PC-9 (cell line): Measurements from ENCODE around the gene BICDL2. TPM values are rescaled to one million over a fixed set of nuclear protein-coding genes. Genes with fewer than 3 reads are reported as not detected.
"Not testable (repeated sequence)": the region's sequence is repeated elsewhere in the genome, so short reads cannot be mapped to it uniquely, and the experiment has no call there.

Experiments
- BruUV-seq: library from RNA; stranded (reverse); fragments of 400-500 nt; replicated peaks from 2 replicates; lab custom pipeline; 2021; lab: Mats Ljungman, UMichigan
- CTCF ChIA-PET: fragments of 300-600 bp; sonication (Branson Sonifier 250); formaldehyde crosslinking; loops from one replicate; lab custom pipeline; 2022; ENCODE audit warnings: antibody characterized with exemption; lab: Charles Lee
- POLR2A ChIA-PET: fragments of 300-600 bp; sonication (Branson Sonifier 250); formaldehyde crosslinking; loops from one replicate; lab custom pipeline; 2022; ENCODE audit warnings: antibody characterized with exemption; ENCODE audit not compliant: unreplicated experiment; lab: Charles Lee
- DNase-seq, 2 experiments: peaks; one replicate each; pipeline versions ENCODE4 v3.0.0 to v3.0.0-alpha.2; 2015 to 2022; ENCODE audit warnings: mixed read lengths in 1 of 2
- H2AFZ ChIP-seq: fragments of 200-600 bp; sonication (generic); 2 replicates; pipeline ENCODE4 v1.8.1; 2017; ENCODE audit warnings: antibody characterized with exemption
- H3F3A ChIP-seq: fragments of 200-600 bp; sonication (generic); 2 replicates; pipeline ENCODE4 v1.8.1; 2017; ENCODE audit warnings: antibody characterized with exemption, mild to moderate bottlenecking, low read depth; ENCODE audit not compliant: insufficient read depth
- H3K27ac ChIP-seq: fragments of 200-600 bp; sonication (generic); 2 replicates; pipeline ENCODE4 v1.6.1; 2016; ENCODE audit warnings: mixed run types
- H3K27me3 ChIP-seq: fragments of 200-600 bp; sonication (generic); 2 replicates; pipeline ENCODE4 v1.6.1; 2016; ENCODE audit warnings: low read depth, mixed run types; ENCODE audit not compliant: insufficient read depth
- H3K36me3 ChIP-seq: fragments of 200-600 bp; sonication (generic); 2 replicates; pipeline ENCODE4 v1.6.1; 2016; ENCODE audit warnings: low read depth, mixed run types
- H3K4me1 ChIP-seq: fragments of 200-600 bp; sonication (generic); replicated peaks from 2 replicates; pipeline ENCODE4 v1.6.1; 2016; ENCODE audit warnings: mixed run types; ENCODE audit not compliant: insufficient read depth
- H3K4me2 ChIP-seq: fragments of 200-600 bp; sonication (generic); 2 replicates; pipeline ENCODE4 v1.6.1; 2017; ENCODE audit warnings: mixed run types
- H3K4me3 ChIP-seq: fragments of 200-600 bp; sonication (generic); 2 replicates; pipeline ENCODE4 v1.6.1; 2016; ENCODE audit warnings: mixed run types
- H3K79me2 ChIP-seq: fragments of 200-600 bp; sonication (generic); 2 replicates; pipeline ENCODE4 v1.6.1; 2017; ENCODE audit warnings: low read depth, mixed run types
- H3K9me2 ChIP-seq: fragments of 200-600 bp; sonication (generic); 2 replicates; pipeline ENCODE4 v1.8.1; 2017; ENCODE audit warnings: mild to moderate bottlenecking; ENCODE audit not compliant: insufficient read depth
- H3K9me3 ChIP-seq: fragments of 200-600 bp; sonication (generic); 2 replicates; pipeline ENCODE4 v1.8.1; 2016; ENCODE audit warnings: low read depth; ENCODE audit not compliant: insufficient read depth
- H4K20me1 ChIP-seq: fragments of 200-600 bp; sonication (generic); 2 replicates; pipeline ENCODE4 v1.8.1; 2017; ENCODE audit not compliant: insufficient read depth
- EZH2 ChIP-seq: fragments of 200-600 bp; sonication (generic); IDR thresholded peaks from 2 replicates; pipeline ENCODE4 v1.8.0; 2017; ENCODE audit warnings: antibody characterized with exemption, low read depth
- intact Hi-C: fragments of 100-400 bp; cut with micrococcal nuclease; formaldehyde crosslinking; loops from one replicate; pipeline ENCODE4 v1.10.0; 2022; ENCODE audit not compliant: unreplicated experiment
- total RNA-seq: library from RNA; stranded (reverse); gene quantifications from 2 replicates; pipeline ENCODE4 v1.2.3, GENCODE V29; 2021
- TF ChIP-seq, protein P1 (sequence below): fragments of 200-600 bp; sonication (generic); conservative IDR thresholded peaks from 2 replicates; pipeline ENCODE4 v1.6.1; 2017; ENCODE audit warnings: mixed run types, antibody characterized with exemption, mild to moderate bottlenecking, moderate library complexity

Gene BICDL2
- total RNA-seq, 1 experiment from 2014 or later: 57.9 TPM

DNA sequence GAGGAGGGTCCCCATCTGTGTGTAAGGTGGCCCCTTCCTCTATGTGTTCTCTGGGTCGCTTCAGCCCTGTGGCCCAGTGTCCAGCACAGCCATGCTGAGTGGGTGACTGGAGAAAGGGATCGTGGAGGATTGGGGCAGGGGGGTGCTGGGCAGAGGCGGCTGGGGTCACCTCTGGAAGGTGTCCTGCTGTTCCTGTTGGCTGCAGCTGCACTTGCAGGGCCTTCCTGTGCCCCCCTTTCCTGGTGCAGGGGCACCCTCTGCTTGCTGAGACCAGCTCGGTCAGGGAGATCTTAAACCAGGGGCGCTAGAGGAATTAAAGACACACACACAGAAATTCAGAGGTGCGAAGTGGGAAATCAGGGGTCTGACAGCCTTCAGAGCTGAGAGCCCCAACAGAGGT, 39.8 kb upstream of the BICDL2 start:
- no peaks in the 10 kb centered on the region for H3K9me3 ChIP-seq
- no TSS peak for BruUV-seq
- H3K9me2 ChIP-seq: no peaks in the 10 kb centered on the region
- intact Hi-C loops: no loop called here
- CTCF ChIA-PET: interaction anchor here (0.6 kb wide), 1 partner anchor 124 kb away, joined by 6 read pairs; no protein-coding TSS in a partner anchor
- peaks cover 24% of the 10 kb centered on the region for H3K27me3 ChIP-seq
- POLR2A ChIA-PET: no interaction called here
- H2AFZ ChIP-seq: no peak overlapping the region
- H4K20me1 ChIP-seq: no peaks in the 10 kb centered on the region
- 0 out of 2 replicates have a peak, but pooled peaks cover 6% of the 10 kb centered on the region for H3F3A ChIP-seq
- no peak for DNase-seq
- H3K79me2 ChIP-seq: no peaks in the 10 kb centered on the region
- TF ChIP-seq EZH2: no peak
- TF ChIP-seq, protein P1, sequence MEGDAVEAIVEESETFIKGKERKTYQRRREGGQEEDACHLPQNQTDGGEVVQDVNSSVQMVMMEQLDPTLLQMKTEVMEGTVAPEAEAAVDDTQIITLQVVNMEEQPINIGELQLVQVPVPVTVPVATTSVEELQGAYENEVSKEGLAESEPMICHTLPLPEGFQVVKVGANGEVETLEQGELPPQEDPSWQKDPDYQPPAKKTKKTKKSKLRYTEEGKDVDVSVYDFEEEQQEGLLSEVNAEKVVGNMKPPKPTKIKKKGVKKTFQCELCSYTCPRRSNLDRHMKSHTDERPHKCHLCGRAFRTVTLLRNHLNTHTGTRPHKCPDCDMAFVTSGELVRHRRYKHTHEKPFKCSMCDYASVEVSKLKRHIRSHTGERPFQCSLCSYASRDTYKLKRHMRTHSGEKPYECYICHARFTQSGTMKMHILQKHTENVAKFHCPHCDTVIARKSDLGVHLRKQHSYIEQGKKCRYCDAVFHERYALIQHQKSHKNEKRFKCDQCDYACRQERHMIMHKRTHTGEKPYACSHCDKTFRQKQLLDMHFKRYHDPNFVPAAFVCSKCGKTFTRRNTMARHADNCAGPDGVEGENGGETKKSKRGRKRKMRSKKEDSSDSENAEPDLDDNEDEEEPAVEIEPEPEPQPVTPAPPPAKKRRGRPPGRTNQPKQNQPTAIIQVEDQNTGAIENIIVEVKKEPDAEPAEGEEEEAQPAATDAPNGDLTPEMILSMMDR: no peak
- peaks cover 15% of the 10 kb centered on the region for H3K4me1 ChIP-seq
- H3K27ac ChIP-seq: no peak overlapping the region
- H3K4me2 ChIP-seq: no peak overlapping the region
- no peak overlapping the region for H3K4me3 ChIP-seq
- H3K36me3 ChIP-seq: no peaks in the 10 kb centered on the region

DNA sequence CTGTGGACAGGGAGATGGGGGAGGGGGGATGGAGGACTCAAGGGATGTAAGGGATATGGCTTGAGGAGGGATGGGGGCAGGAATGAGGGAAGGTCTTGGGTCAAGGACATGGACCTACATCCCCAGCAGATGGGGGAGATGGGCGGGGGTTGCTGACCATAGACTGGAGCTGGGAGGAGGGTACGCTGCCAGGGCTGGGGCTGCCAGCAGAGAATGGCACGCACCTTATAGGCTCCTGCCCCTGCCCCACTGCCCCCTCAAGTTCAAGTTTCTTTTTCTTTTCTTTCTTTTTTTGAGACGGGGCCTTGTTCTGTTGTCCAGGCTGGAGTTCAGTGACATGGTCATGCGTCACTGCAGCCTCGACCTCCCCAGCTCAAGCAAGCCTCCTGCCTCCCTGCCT, 39.2 kb upstream of the BICDL2 start:
- DNase-seq, H3K9me2 ChIP-seq, H3K36me3 ChIP-seq, H3K4me2 ChIP-seq, H4K20me1 ChIP-seq, H2AFZ ChIP-seq, H3K79me2 ChIP-seq, H3K4me3 ChIP-seq, H3F3A ChIP-seq, H3K9me3 ChIP-seq, POLR2A ChIA-PET, BruUV-seq, intact Hi-C loops, H3K27ac ChIP-seq: not testable (repeated sequence)
- peaks cover 15% of the 10 kb centered on the region for H3K4me1 ChIP-seq
- H3K27me3 ChIP-seq: peaks cover 19% of the 10 kb centered on the region
- CTCF ChIA-PET: interaction anchor here (0.6 kb wide), 1 partner anchor 123 kb away, joined by 6 read pairs; no protein-coding TSS in a partner anchor

DNA sequence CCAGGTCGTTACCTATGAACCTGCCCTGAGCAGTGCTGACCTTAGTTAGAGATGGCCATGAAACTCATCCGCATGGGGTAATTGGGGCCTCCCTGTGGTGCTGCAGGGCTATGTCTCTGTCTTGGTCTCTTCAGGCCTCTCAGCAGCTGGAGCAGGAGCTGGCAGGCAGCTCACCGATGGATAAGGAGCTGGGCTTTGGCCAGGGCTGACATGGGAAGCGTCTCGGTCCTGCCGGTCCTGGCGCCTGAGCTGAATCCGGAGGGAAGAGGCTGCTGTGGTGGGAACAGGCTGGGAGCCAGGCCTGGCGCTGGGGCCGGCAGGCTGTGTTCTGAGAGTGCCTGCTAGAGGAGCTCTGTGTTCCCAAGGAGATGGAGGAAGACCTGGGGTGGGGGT, 38.8 kb upstream of the BICDL2 start:
- no peaks in the 10 kb centered on the region for H3K79me2 ChIP-seq
- no peak overlapping the region for H3K4me2 ChIP-seq
- no peak for TF ChIP-seq EZH2
- TF ChIP-seq, protein P1: no peak
- no peak overlapping the region for H3K4me3 ChIP-seq
- peaks cover 15% of the 10 kb centered on the region for H3K4me1 ChIP-seq
- H4K20me1 ChIP-seq: no peaks in the 10 kb centered on the region
- H3K9me3 ChIP-seq: no peaks in the 10 kb centered on the region
- peaks cover 15% of the 10 kb centered on the region for H3K27me3 ChIP-seq
- H3K9me2 ChIP-seq: no peaks in the 10 kb centered on the region
- no TSS peak for BruUV-seq
- H2AFZ ChIP-seq: no peak overlapping the region
- CTCF ChIA-PET: no interaction called here
- H3K27ac ChIP-seq: no peak overlapping the region
- intact Hi-C loops: no loop called here
- no peaks in the 10 kb centered on the region for H3K36me3 ChIP-seq
- DNase-seq: no peak
- POLR2A ChIA-PET: no interaction called here
- H3F3A ChIP-seq: 0 out of 2 replicates have a peak, but pooled peaks cover 6% of the 10 kb centered on the region
